H1 (cell line): ENCODE results near the gene TEX2. TPM values are rescaled to one million over a fixed set of nuclear protein-coding genes. Genes with fewer than 3 reads are reported as not detected.

Experiments
- CTCF ChIP-seq, 3 experiments: IDR thresholded peaks; 1 replicate in 2 of 3; 2 replicates in 1 of 3; pipeline versions ENCODE4 v1.5.1 to v1.6.1; 2011; ENCODE audit warnings: low read length in 3 of 3, mild to moderate bottlenecking in 3 of 3, inconsistent platforms in 2 of 3, low read depth in 1 of 3, moderate library complexity in 1 of 3; ENCODE audit not compliant: insufficient read depth in 1 of 3; ENCODE audit errors: control extremely low read depth in 1 of 3
- POU5F1 ChIP-seq: IDR thresholded peaks from 2 replicates; pipeline ENCODE4 v1.6.1; 2011; ENCODE audit warnings: low read depth, mild to moderate bottlenecking, low read length, moderate library complexity
- YY1 ChIP-seq: IDR thresholded peaks from 2 replicates; pipeline ENCODE4 v1.6.1; 2011; ENCODE audit warnings: low read depth, mild to moderate bottlenecking, low read length
- polyA plus RNA-seq, 7 experiments: library from polyadenylated mRNA; depleted of rRNA in 3 of 7; stranded (reverse) in 5 of 7; unstranded in 2 of 7; fragments of >200 nt in 5 of 7; fragments of 200-250 nt in 2 of 7; gene quantifications; 1 replicate in 5 of 7; 2 replicates in 1 of 7; 4 replicates in 1 of 7; pipeline versions ENCODE4 v1.2.1 to v1.2.3, GENCODE V29; 2011 to 2013; ENCODE audit warnings: missing spikeins in 2 of 7, mixed read lengths in 2 of 7
- total RNA-seq: library from RNA; stranded (reverse); fragmentation: NEBNext Ultra II Directional; extraction: Animal tissue kit (Norgen Biotek cat#: 25700); gene quantifications from 2 replicates; pipeline ENCODE4 v1.2.1, GENCODE V29; 2021

TEX2 gene
- total and polyA plus RNA-seq, 2 of the 8 experiments (the other 6 are each of a cell fraction or from before 2014, with no cell fraction given), result 6.1 to 15.6 TPM

- TF ChIP-seq CTCF (IDR thresholded peaks at IDR 0.05; ENCODE audit: control extremely low read depth in 1 of 3, insufficient read depth in 1 of 3, low read depth in 1 of 3, low read length in 3 of 3) (no peak), YY1 (no peak), POU5F1 (no peak)
Measured at GRCh38 chr17:64155751-64156544, 107.1 kb downstream of the TEX2 start (continued).
